PC-3 (cell line): ENCODE data around the gene NIFK.

Source experiments
- EZH2 ChIP-seq: fragments of 300-600 bp; sonication (generic); IDR thresholded peaks from one replicate; pipeline ENCODE4 v1.6.1; 2017; ENCODE audit warnings: antibody characterized with exemption, mild to moderate bottlenecking, low read length; ENCODE audit not compliant: unreplicated experiment
- EZH2phosphoT487 ChIP-seq: fragments of 300-600 bp; sonication (generic); IDR thresholded peaks from 2 replicates; pipeline ENCODE4 v1.6.1; 2018; ENCODE audit warnings: mild to moderate bottlenecking, antibody characterized with exemption, low read length, borderline replicate concordance
- TF ChIP-seq, protein P1 (sequence below): fragments of 300-600 bp; sonication (generic); conservative IDR thresholded peaks from 2 replicates; pipeline ENCODE4 v1.5.1; 2017; ENCODE audit warnings: antibody characterized with exemption, low read depth, mild to moderate bottlenecking, low read length

DNA sequence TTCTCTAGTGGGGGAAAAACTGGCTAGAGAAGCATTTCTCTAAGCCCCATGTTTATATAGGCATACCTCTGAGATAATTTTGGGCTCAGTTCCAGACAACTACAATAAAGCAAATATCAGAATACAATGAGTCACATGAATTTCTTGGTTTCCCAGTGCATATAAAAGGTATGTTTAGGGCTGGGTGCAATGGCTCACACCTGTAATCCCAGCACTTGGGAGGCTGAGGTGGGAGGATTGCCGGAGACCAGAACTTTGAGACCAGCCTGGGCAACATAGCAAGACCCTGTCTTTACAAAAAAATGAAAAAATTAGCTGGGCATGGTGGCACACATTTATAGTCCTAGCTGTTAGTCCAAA, 41.0 kb upstream of the NIFK start:
- TF ChIP-seq, protein P1, sequence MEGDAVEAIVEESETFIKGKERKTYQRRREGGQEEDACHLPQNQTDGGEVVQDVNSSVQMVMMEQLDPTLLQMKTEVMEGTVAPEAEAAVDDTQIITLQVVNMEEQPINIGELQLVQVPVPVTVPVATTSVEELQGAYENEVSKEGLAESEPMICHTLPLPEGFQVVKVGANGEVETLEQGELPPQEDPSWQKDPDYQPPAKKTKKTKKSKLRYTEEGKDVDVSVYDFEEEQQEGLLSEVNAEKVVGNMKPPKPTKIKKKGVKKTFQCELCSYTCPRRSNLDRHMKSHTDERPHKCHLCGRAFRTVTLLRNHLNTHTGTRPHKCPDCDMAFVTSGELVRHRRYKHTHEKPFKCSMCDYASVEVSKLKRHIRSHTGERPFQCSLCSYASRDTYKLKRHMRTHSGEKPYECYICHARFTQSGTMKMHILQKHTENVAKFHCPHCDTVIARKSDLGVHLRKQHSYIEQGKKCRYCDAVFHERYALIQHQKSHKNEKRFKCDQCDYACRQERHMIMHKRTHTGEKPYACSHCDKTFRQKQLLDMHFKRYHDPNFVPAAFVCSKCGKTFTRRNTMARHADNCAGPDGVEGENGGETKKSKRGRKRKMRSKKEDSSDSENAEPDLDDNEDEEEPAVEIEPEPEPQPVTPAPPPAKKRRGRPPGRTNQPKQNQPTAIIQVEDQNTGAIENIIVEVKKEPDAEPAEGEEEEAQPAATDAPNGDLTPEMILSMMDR, result no peak
- TF ChIP-seq EZH2phosphoT487, result no peak
- TF ChIP-seq EZH2, result no peak
